ENCODE measurements around the gene NKX6-2. TPM values are rescaled to one million over a fixed set of nuclear protein-coding genes. Genes with fewer than 3 reads are reported as not detected.

NKX6-2 gene
- total RNA-seq, 4 donors from 2014 or later = not detected

GRCh38 chr10:132784866-132785722 lies 853 bp downstream of the NKX6-2 start:
- 0% methylated on average over 1 of the region's 111 CpGs; no CpG with 5 or more reads in 1 of the 2 donors for WGBS, 2 donors (ENCODE audit: low coverage in 1 of 2)
- H3K27me3 ChIP-seq = peaks cover 80% of the 10 kb centered on the region
- peaks cover 0 to 44% of the 10 kb centered on the region in 2 donors for H3K36me3 ChIP-seq
- H3K4me1 ChIP-seq = peaks cover 0 to 48% (median 25%) of the 10 kb centered on the region in 3 donors
- peaks cover 0 to 13% (median 0%) of the 10 kb centered on the region in 3 donors for H3K9me3 ChIP-seq
- no peak for ATAC-seq
- no peak overlapping the region for H3K27ac ChIP-seq
- H3K4me3 ChIP-seq = peak overlapping the region in 1 of 2 donors; percentile 38
- TF ChIP-seq POLR2A (IDR thresholded peaks at IDR 0.05) (no peak), EP300 (IDR thresholded peaks at IDR 0.05) (no peak), POLR2AphosphoS5 (IDR thresholded peaks at IDR 0.05) (no peak)
- TF ChIP-seq, protein P1, sequence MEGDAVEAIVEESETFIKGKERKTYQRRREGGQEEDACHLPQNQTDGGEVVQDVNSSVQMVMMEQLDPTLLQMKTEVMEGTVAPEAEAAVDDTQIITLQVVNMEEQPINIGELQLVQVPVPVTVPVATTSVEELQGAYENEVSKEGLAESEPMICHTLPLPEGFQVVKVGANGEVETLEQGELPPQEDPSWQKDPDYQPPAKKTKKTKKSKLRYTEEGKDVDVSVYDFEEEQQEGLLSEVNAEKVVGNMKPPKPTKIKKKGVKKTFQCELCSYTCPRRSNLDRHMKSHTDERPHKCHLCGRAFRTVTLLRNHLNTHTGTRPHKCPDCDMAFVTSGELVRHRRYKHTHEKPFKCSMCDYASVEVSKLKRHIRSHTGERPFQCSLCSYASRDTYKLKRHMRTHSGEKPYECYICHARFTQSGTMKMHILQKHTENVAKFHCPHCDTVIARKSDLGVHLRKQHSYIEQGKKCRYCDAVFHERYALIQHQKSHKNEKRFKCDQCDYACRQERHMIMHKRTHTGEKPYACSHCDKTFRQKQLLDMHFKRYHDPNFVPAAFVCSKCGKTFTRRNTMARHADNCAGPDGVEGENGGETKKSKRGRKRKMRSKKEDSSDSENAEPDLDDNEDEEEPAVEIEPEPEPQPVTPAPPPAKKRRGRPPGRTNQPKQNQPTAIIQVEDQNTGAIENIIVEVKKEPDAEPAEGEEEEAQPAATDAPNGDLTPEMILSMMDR (IDR thresholded peaks at IDR 0.05) = no peak

DNA sequence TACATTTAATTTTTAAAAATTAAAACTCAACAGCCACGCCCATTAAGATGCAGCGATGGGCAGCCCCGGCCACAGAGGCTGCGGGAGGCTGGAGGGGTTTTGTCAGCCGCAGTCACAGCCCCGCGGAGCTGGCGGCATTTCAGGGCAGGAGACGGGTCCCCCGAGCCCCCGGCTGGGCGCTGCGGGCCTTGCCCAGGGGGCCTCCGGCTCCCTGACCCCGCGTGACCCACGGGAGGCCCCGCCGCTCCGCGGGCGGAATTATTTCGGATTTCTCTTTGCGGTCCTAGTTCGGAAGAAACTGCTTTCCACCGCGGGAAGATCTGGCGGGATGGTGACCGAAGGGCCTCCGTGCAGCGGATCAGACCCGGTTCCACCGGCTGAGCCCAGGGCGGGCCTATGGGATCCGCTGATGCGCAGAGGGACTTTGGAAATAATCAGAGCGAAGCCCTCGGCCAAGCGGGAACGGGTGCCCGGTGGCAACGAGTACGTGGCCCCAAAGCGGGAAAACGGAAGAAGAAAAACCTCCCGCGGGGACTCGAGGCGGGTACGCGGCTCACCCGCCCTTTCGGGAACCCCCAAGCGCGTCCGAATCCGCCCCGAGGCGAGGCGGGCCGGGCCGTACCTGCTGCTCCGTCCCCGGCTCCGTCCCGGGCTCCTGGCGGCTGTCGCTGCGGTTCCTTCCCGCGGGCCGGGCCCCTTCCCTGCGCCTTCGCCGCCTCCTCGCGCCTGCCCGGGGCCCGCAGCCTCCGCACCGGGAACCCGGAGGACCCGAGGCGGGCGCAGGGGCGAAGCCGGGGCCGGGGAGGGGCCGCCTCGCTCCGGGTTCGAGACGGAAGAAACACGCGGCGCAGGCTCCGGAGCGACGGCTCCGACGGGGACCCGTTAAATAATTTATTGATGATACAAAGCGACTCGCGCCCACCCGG lies 1.7 kb downstream of the NKX6-2 start:
- peaks cover 0 to 53% of the 10 kb centered on the region in 2 donors for H3K36me3 ChIP-seq
- no peak overlapping the region for H3K4me3 ChIP-seq
- 16% methylated on average over 5 of the region's 106 CpGs; no CpG with 5 or more reads in 1 of the 2 donors for WGBS, 2 donors (ENCODE audit: low coverage in 1 of 2)
- H3K9me3 ChIP-seq = peaks cover 0 to 13% (median 0%) of the 10 kb centered on the region in 3 donors
- H3K27ac ChIP-seq = no peak overlapping the region
- H3K27me3 ChIP-seq = peaks cover 73% of the 10 kb centered on the region
- no peak for TF ChIP-seq POLR2A (IDR thresholded peaks at IDR 0.05)
- no peak for TF ChIP-seq EP300 (IDR thresholded peaks at IDR 0.05)
- TF ChIP-seq POLR2AphosphoS5 (IDR thresholded peaks at IDR 0.05) = no peak
- ATAC-seq = no peak
- H3K4me1 ChIP-seq = peaks cover 0 to 48% (median 25%) of the 10 kb centered on the region in 3 donors

GRCh38 chr10:132783165-132783939 lies 2.6 kb downstream of the NKX6-2 start:
- no peak for TF ChIP-seq EP300 (IDR thresholded peaks at IDR 0.05)
- no peak overlapping the region for H3K27ac ChIP-seq
- ATAC-seq = no peak
- 91 to 96% methylated on average over 25 to 29 of the region's 30 CpGs for WGBS, 2 donors (ENCODE audit: low coverage in 1 of 2)
- no peak overlapping the region for H3K4me3 ChIP-seq
- H3K4me1 ChIP-seq = peaks cover 0 to 44% (median 23%) of the 10 kb centered on the region in 3 donors
- H3K36me3 ChIP-seq = peaks cover 0 to 62% of the 10 kb centered on the region in 2 donors
- H3K27me3 ChIP-seq = peaks cover 65% of the 10 kb centered on the region
- peaks cover 0 to 13% (median 0%) of the 10 kb centered on the region in 3 donors for H3K9me3 ChIP-seq

DNA sequence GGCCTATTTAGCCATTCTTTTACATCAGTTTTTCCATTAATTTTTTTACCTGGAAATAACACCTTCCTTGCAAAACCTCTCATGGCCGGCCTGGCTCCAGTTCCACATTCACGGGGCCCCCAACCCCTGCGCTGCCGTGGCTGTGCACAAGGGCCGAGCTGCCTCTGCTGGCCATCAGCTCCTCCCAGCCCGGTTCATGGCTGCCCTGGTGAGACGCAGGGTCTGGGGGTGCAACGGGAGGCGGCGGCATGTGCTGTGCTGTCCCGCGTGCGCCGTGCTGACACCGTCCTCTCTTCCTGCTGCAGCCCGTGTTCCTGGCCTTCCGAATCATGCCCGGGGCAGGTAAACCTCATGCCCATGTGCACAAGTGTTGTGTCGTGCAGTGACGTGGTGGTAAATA lies 4.4 kb downstream of the NKX6-2 start:
- Histone ChIP-seq H3K36me3 (peaks cover 0 to 80% of the 10 kb centered on the region in 2 donors), H3K27me3 (peaks cover 47% of the 10 kb centered on the region), H3K4me3 (no peak overlapping the region), H3K27ac (no peak overlapping the region), H3K9me3 (peaks cover 0 to 13% (median 0%) of the 10 kb centered on the region in 3 donors), H3K4me1 (peaks cover 0 to 26% (median 8%) of the 10 kb centered on the region in 3 donors)
- TF ChIP-seq EP300 (IDR thresholded peaks at IDR 0.05) (no peak), POLR2AphosphoS5 (IDR thresholded peaks at IDR 0.05) (no peak)
- ATAC-seq = no peak
- WGBS, 2 donors (ENCODE audit: low coverage in 1 of 2) = 94 to 97% methylated on average over 3 to 13 of the region's 20 CpGs

GRCh38 chr10:132780356-132780755 lies 5.6 kb downstream of the NKX6-2 start:
- no peak for ATAC-seq
- peaks cover 0 to 16% (median 4%) of the 10 kb centered on the region in 3 donors for H3K4me1 ChIP-seq
- TF ChIP-seq POLR2AphosphoS5 (IDR thresholded peaks at IDR 0.05) = no peak
- no peak for TF ChIP-seq EP300 (IDR thresholded peaks at IDR 0.05)
- no peak for TF ChIP-seq POLR2A (IDR thresholded peaks at IDR 0.05)
- TF ChIP-seq, protein P1 (IDR thresholded peaks at IDR 0.05) = no peak
- H3K36me3 ChIP-seq = peaks cover 0 to 92% of the 10 kb centered on the region in 2 donors
- no peak overlapping the region for H3K27ac ChIP-seq
- H3K27me3 ChIP-seq = peaks cover 37% of the 10 kb centered on the region
- H3K4me3 ChIP-seq = no peak overlapping the region
- H3K9me3 ChIP-seq = peaks cover 0 to 13% (median 0%) of the 10 kb centered on the region in 3 donors
- WGBS, 2 donors (ENCODE audit: low coverage in 1 of 2) = no CpG with 5 or more reads among the region's 12 CpGs

Data from gastroesophageal sphincter (tissue), 4 donors.